H1 (cell line): ENCODE measurements around the gene CAPN1. TPM values are rescaled to one million over a fixed set of nuclear protein-coding genes. Genes with fewer than 3 reads are reported as not detected.

Source experiments
- CTCF ChIA-PET: fragments of 300-600 bp; sonication (Branson Sonifier 250); formaldehyde crosslinking; loops from one replicate; lab custom pipeline; 2021; ENCODE audit not compliant: partially characterized antibody; lab: Charles Lee
- POLR2A ChIA-PET: fragments of 300-600 bp; sonication (Branson Sonifier 250); formaldehyde crosslinking; loops from one replicate; lab custom pipeline; 2021; ENCODE audit warnings: inconsistent platforms; ENCODE audit not compliant: partially characterized antibody; lab: Charles Lee
- DNase-seq, 2 experiments: peaks; one replicate each; pipeline versions ENCODE4 v3.0.0 to v3.0.0-alpha.2; 2010 to 2022; ENCODE audit warnings: low spot score in 2 of 2, low read depth in 1 of 2, mixed read lengths in 1 of 2
- FAIRE-seq: peaks from 2 replicates; lab custom pipeline; 2011; peaks lifted over from hg19 to GRCh38; lab: Jason Lieb, UNC
- H2AFZ ChIP-seq: 2 replicates; pipeline ENCODE4 v1.8.1; 2012; ENCODE audit warnings: low read length, inconsistent platforms
- H2AK5ac ChIP-seq: 2 replicates; pipeline ENCODE4 v1.6.1; 2013; ENCODE audit warnings: low read depth, low read length
- H2BK120ac ChIP-seq: replicated peaks from 2 replicates; pipeline ENCODE3; 2013; ENCODE audit warnings: low read depth, low read length, inconsistent platforms
- H2BK12ac ChIP-seq: 2 replicates; pipeline ENCODE4 v1.6.1; 2013; ENCODE audit warnings: low read depth, low read length
- H2BK15ac ChIP-seq: 2 replicates; pipeline ENCODE4 v1.6.1; 2013; ENCODE audit warnings: low read length
- H2BK20ac ChIP-seq: 2 replicates; pipeline ENCODE4 v1.6.1; 2013; ENCODE audit warnings: low read length
- H2BK5ac ChIP-seq: 2 replicates; pipeline ENCODE4 v1.6.1; 2013; ENCODE audit warnings: low read depth, low read length
- H3K14ac ChIP-seq: 2 replicates; pipeline ENCODE4 v1.6.1; 2013; ENCODE audit warnings: inconsistent platforms; ENCODE audit not compliant: insufficient read length
- H3K18ac ChIP-seq: 2 replicates; pipeline ENCODE4 v1.6.1; 2013; ENCODE audit warnings: low read length; ENCODE audit errors: extremely low read depth
- H3K23ac ChIP-seq: 2 replicates; pipeline ENCODE4 v1.6.1; 2013; ENCODE audit warnings: inconsistent platforms; ENCODE audit not compliant: insufficient read length
- H3K23me2 ChIP-seq: 2 replicates; pipeline ENCODE4 v1.6.1; 2013; ENCODE audit warnings: low read depth, low read length
- H3K27ac ChIP-seq: 2 replicates; pipeline ENCODE4 v1.6.1; 2011; ENCODE audit warnings: low read depth, low read length, inconsistent platforms
- H3K27me3 ChIP-seq, 4 experiments: replicated peaks in 1 of 4; 1 replicate in 1 of 4; 2 replicates in 3 of 4; pipeline versions ENCODE4 v1.6.1 to v1.8.1; 2011 to 2013; ENCODE audit warnings: low read length in 3 of 4, mild to moderate bottlenecking in 3 of 4, inconsistent platforms in 2 of 4, mixed read lengths in 2 of 4, moderate library complexity in 1 of 4; ENCODE audit not compliant: control insufficient read depth in 3 of 4, insufficient read depth in 3 of 4; ENCODE audit errors: extremely low read depth in 1 of 4
- H3K36me3 ChIP-seq, 4 experiments: 2 replicates each; pipeline versions ENCODE4 v1.6.1 to v1.8.1; 2011 to 2013; ENCODE audit warnings: mild to moderate bottlenecking in 4 of 4, low read length in 3 of 4, moderate library complexity in 2 of 4, control low read depth in 1 of 4, inconsistent platforms in 1 of 4; ENCODE audit not compliant: insufficient read depth in 4 of 4, control insufficient read depth in 2 of 4
- H3K4ac ChIP-seq: replicated peaks from 2 replicates; pipeline ENCODE3; 2013; ENCODE audit warnings: low read length, low read depth, mixed read lengths, inconsistent platforms; ENCODE audit not compliant: insufficient read length
- H3K4me1 ChIP-seq, 4 experiments: replicated peaks in 1 of 4; 1 replicate in 1 of 4; 2 replicates in 3 of 4; pipeline versions ENCODE4 v1.6.1 to v1.8.1; 2011 to 2013; ENCODE audit warnings: low read length in 3 of 4, inconsistent platforms in 2 of 4, mixed read lengths in 1 of 4; ENCODE audit not compliant: insufficient read depth in 4 of 4, control insufficient read depth in 3 of 4
- H3K4me2 ChIP-seq, 2 experiments: 2 replicates each; pipeline versions ENCODE4 v1.6.1 to v1.8.1; 2011 to 2013; ENCODE audit warnings: low read depth in 2 of 2, low read length in 2 of 2, control low read depth in 1 of 2, inconsistent platforms in 1 of 2, mild to moderate bottlenecking in 1 of 2; ENCODE audit not compliant: insufficient read depth in 1 of 2
- H3K4me3 ChIP-seq, 4 experiments: fragments of 200-600, 300-600 bp in 1 of 4; sonication (generic), shearing (Covaris generic), sonication (Bioruptor Twin) in 1 of 4; 2 replicates each; pipeline versions ENCODE4 v1.5.1 to v1.8.1; 2011 to 2016; ENCODE audit warnings: low read length in 4 of 4, low read depth in 3 of 4, control low read depth in 2 of 4, inconsistent platforms in 2 of 4, mild to moderate bottlenecking in 2 of 4, mixed read lengths in 1 of 4, moderate library complexity in 1 of 4; ENCODE audit not compliant: insufficient read depth in 2 of 4; ENCODE audit errors: extremely low read depth in 1 of 4
- H3K56ac ChIP-seq: replicated peaks from 2 replicates; pipeline ENCODE3; 2013; ENCODE audit warnings: low read depth, mild to moderate bottlenecking, mixed read lengths, low read length, inconsistent platforms; ENCODE audit not compliant: insufficient read length
- H3K79me1 ChIP-seq: 2 replicates; pipeline ENCODE4 v1.6.1; 2013; ENCODE audit warnings: low read depth, low read length, control low read depth
- H3K79me2 ChIP-seq, 2 experiments: 2 replicates each; pipeline versions ENCODE4 v1.6.1 to v1.8.1; 2012 to 2013; ENCODE audit warnings: low read length in 2 of 2, mild to moderate bottlenecking in 2 of 2, inconsistent platforms in 1 of 2; ENCODE audit not compliant: insufficient read depth in 2 of 2, control insufficient read depth in 1 of 2
- H3K9ac ChIP-seq, 4 experiments: replicated peaks in 1 of 4; 1 replicate in 1 of 4; 2 replicates in 3 of 4; pipeline versions ENCODE4 v1.6.1 to v1.8.1; 2011 to 2013; ENCODE audit warnings: low read depth in 3 of 4, low read length in 3 of 4, control low read depth in 2 of 4, mild to moderate bottlenecking in 2 of 4, moderate library complexity in 2 of 4, inconsistent platforms in 1 of 4; ENCODE audit errors: extremely low read depth in 1 of 4
- H3K9me3 ChIP-seq, 2 experiments: 2 replicates each; pipeline versions ENCODE4 v1.6.1 to v1.8.1; 2012 to 2013; ENCODE audit warnings: mild to moderate bottlenecking in 2 of 2, moderate library complexity in 2 of 2, control low read depth in 1 of 2, inconsistent platforms in 1 of 2, low read depth in 1 of 2, low read length in 1 of 2, mixed read lengths in 1 of 2; ENCODE audit not compliant: insufficient read depth in 2 of 2
- H4K20me1 ChIP-seq, 2 experiments: replicated peaks in 1 of 2; 2 replicates each; pipeline versions ENCODE3 to v1.8.1; 2011 to 2013; ENCODE audit warnings: inconsistent platforms in 2 of 2, low read length in 2 of 2, mild to moderate bottlenecking in 1 of 2; ENCODE audit not compliant: insufficient read depth in 2 of 2, control insufficient read depth in 1 of 2
- H4K5ac ChIP-seq: 2 replicates; pipeline ENCODE4 v1.6.1; 2013; ENCODE audit warnings: low read length, low read depth, mixed read lengths, inconsistent platforms; ENCODE audit not compliant: insufficient read length
- H4K8ac ChIP-seq: 2 replicates; pipeline ENCODE4 v1.8.0; 2013; ENCODE audit warnings: mild to moderate bottlenecking, moderate library complexity, low read length, inconsistent platforms; ENCODE audit not compliant: insufficient read depth; ENCODE audit errors: extremely low read depth
- H4K91ac ChIP-seq: replicated peaks from 2 replicates; pipeline ENCODE3; 2013; ENCODE audit warnings: low read length, mixed read lengths, inconsistent platforms; ENCODE audit not compliant: insufficient read length
- CBX8 ChIP-seq: fragments of 300-800, 300-1000 bp; sonication (generic); IDR thresholded peaks from 2 replicates; pipeline ENCODE4 v1.7.1; 2016; ENCODE audit warnings: low read depth, low read length, borderline replicate concordance
- CHD1 ChIP-seq: IDR thresholded peaks from 2 replicates; pipeline ENCODE4 v1.6.1; 2012; ENCODE audit warnings: low read depth, low read length, improper control_type of control experiment
- CREB1 ChIP-seq: IDR thresholded peaks from 2 replicates; pipeline ENCODE4 v1.6.1; 2012; ENCODE audit warnings: inconsistent platforms
- E2F6 ChIP-seq: IDR thresholded peaks from 2 replicates; pipeline ENCODE4 v1.6.1; 2012; ENCODE audit warnings: inconsistent platforms
- KDM1A ChIP-seq: fragments of 200-600, 300-600 bp; sonication (generic); IDR thresholded peaks from 2 replicates; pipeline ENCODE4 v1.7.1; 2016; ENCODE audit warnings: mild to moderate bottlenecking, low read length, borderline replicate concordance
- KDM4A ChIP-seq: IDR thresholded peaks from one replicate; pipeline ENCODE4 v1.7.1; 2012; ENCODE audit warnings: low read depth, mild to moderate bottlenecking, moderate library complexity, low read length, inconsistent platforms; ENCODE audit not compliant: severe bottlenecking
- PHF8 ChIP-seq: fragments of 200-600 bp; sonication (generic); conservative IDR thresholded peaks from 2 replicates; pipeline ENCODE4 v1.7.1; 2012; ENCODE audit warnings: low read depth, mild to moderate bottlenecking, inconsistent platforms, low read length, moderate library complexity
- POLR2AphosphoS5 ChIP-seq: IDR thresholded peaks from 2 replicates; pipeline ENCODE4 v1.6.1; 2011; ENCODE audit warnings: low read depth, low read length
- RFX5 ChIP-seq: IDR thresholded peaks from 2 replicates; pipeline ENCODE4 v1.6.1; 2011; ENCODE audit warnings: low read depth, low read length, improper control_type of control experiment, borderline replicate concordance
- SIRT6 ChIP-seq: IDR thresholded peaks from one replicate; pipeline ENCODE4 v1.7.1; 2012; ENCODE audit warnings: low read length, inconsistent platforms
- SP4 ChIP-seq: IDR thresholded peaks from 2 replicates; pipeline ENCODE4 v1.6.1; 2012; ENCODE audit warnings: low read length, inconsistent platforms
- TAF7 ChIP-seq: optimal IDR thresholded peaks from 2 replicates; pipeline ENCODE3; 2011; ENCODE audit warnings: low read depth, mild to moderate bottlenecking, inconsistent platforms, low read length, moderate library complexity, borderline replicate concordance
- TBP ChIP-seq: IDR thresholded peaks from 2 replicates; pipeline ENCODE4 v1.6.1; 2011; ENCODE audit warnings: low read depth, low read length, improper control_type of control experiment
- WGBS, 2 experiments: shearing (Covaris generic) in 1 of 2; methylation state at CpG; one replicate each; pipeline versions ENCODE4 v1.1.6 to v1.1.7; 2013 to 2015; ENCODE audit warnings: low lambda C conversion rate in 2 of 2, mixed read lengths in 2 of 2, inconsistent platforms in 1 of 2, low coverage in 1 of 2, missing lambda C conversion rate in 1 of 2; ENCODE audit not compliant: insufficient replicate concordance in 2 of 2, insufficient coverage in 1 of 2, insufficient read length in 1 of 2; ENCODE audit errors: extremely low coverage in 1 of 2, missing lambda C conversion rate in 1 of 2; 5-methylcytosine and 5-hydroxymethylcytosine counted together
- polyA plus RNA-seq, 7 experiments: library from polyadenylated mRNA; depleted of rRNA in 3 of 7; stranded (reverse) in 5 of 7; unstranded in 2 of 7; fragments of >200 nt in 5 of 7; fragments of 200-250 nt in 2 of 7; gene quantifications; 1 replicate in 5 of 7; 2 replicates in 1 of 7; 4 replicates in 1 of 7; pipeline versions ENCODE4 v1.2.1 to v1.2.3, GENCODE V29; 2011 to 2013; ENCODE audit warnings: missing spikeins in 2 of 7, mixed read lengths in 2 of 7
- total RNA-seq: library from RNA; stranded (reverse); fragmentation: NEBNext Ultra II Directional; extraction: Animal tissue kit (Norgen Biotek cat#: 25700); gene quantifications from 2 replicates; pipeline ENCODE4 v1.2.1, GENCODE V29; 2021
- TF ChIP-seq, protein P1 (sequence below): IDR thresholded peaks from 2 replicates; pipeline ENCODE4 v1.6.1; 2012; ENCODE audit warnings: inconsistent platforms

Gene CAPN1
- total and polyA plus RNA-seq, 2 of the 8 experiments (the other 6 are each of a cell fraction or from before 2014, with no cell fraction given): 194 to 233 TPM

DNA sequence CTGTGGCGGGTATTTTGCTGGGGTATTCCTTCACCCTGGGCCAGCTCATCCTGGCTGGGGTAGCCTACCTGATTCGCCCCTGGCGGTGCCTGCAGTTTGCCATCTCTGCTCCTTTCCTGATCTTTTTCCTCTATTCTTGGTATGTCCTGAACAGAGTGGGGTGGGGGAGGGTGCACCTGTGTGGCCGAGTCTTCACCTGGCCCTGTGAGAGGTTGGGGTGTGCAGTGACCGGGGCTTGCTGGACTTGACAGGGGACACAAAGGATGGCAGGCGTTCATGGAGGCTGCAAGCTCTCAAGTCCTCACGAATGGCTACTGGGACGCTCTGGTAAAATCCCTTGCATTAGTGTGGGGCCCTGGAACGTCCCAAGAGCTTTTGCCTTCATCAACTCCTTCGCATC lies 39.3 kb downstream of the CAPN1 start:
- H3K4me1 ChIP-seq: peaks cover 0 to 11% (median 7%) of the 10 kb centered on the region in 4 experiments; a peak in 6 of 7 replicates
- no peaks in the 10 kb centered on the region for H3K79me2 ChIP-seq
- POLR2A ChIA-PET: interaction anchor here (1.0 to 18.1 kb wide), 5 partner anchors 12 to 279 kb away, joined by 3 to 324 read pairs (median 4); no protein-coding TSS in a partner anchor
- 92% methylated on average over 10 of the region's 10 CpGs; no CpG with 5 or more reads in 1 of the 2 experiments for WGBS, 2 experiments
- H2BK12ac ChIP-seq: no peak overlapping the region
- H4K20me1 ChIP-seq: peaks cover 0 to 3% of the 10 kb centered on the region in 2 experiments
- no peak overlapping the region for H3K56ac ChIP-seq
- no peak overlapping the region for H3K23ac ChIP-seq
- TF ChIP-seq TBP (no peak), TAF7 (no peak), E2F6 (no peak), POLR2AphosphoS5 (no peak), CBX8 (no peak), KDM4A (no peak), RFX5 (no peak), KDM1A (no peak), PHF8 (no peak), CHD1 (no peak), CREB1 (no peak), SIRT6 (no peak), SP4 (no peak)
- TF ChIP-seq, protein P1, sequence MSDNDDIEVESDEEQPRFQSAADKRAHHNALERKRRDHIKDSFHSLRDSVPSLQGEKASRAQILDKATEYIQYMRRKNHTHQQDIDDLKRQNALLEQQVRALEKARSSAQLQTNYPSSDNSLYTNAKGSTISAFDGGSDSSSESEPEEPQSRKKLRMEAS: no peak
- H3K9ac ChIP-seq: no peak overlapping the region
- CTCF ChIA-PET: interaction anchor here (1.1 to 15.4 kb wide), 4 partner anchors 13 to 108 kb away, joined by 3 to 258 read pairs (median 94); no protein-coding TSS in a partner anchor
- no peak for FAIRE-seq
- H3K4me3 ChIP-seq: no peak overlapping the region
- no peak overlapping the region for H2BK5ac ChIP-seq
- H3K9me3 ChIP-seq: no peaks in the 10 kb centered on the region
- H3K27ac ChIP-seq: no peak overlapping the region
- no peak overlapping the region for H2BK120ac ChIP-seq
- no peak overlapping the region for H4K91ac ChIP-seq
- no peak overlapping the region for H3K14ac ChIP-seq
- no peaks in the 10 kb centered on the region; the same call in 1 of the 2 replicates for H3K79me1 ChIP-seq
- no peak overlapping the region for H2BK15ac ChIP-seq
- no peak overlapping the region for H2AFZ ChIP-seq
- H4K5ac ChIP-seq: no peak overlapping the region
- no peak overlapping the region for H3K4ac ChIP-seq
- H2BK20ac ChIP-seq: no peak overlapping the region
- H4K8ac ChIP-seq: no peak overlapping the region
- DNase-seq: no peak
- H3K36me3 ChIP-seq: peaks cover 0 to 6% (median 2%) of the 10 kb centered on the region in 4 experiments; a peak in 2 of 8 replicates
- no peaks in the 10 kb centered on the region for H3K27me3 ChIP-seq
- H3K4me2 ChIP-seq: no peak overlapping the region
- H2AK5ac ChIP-seq: no peak overlapping the region
- peaks cover 8% of the 10 kb centered on the region; the same call in 1 of the 2 replicates for H3K23me2 ChIP-seq
- H3K18ac ChIP-seq: no peak overlapping the region
